Measurements from ENCODE around the gene MAML2. TPM values are rescaled to one million over a fixed set of nuclear protein-coding genes. Genes with fewer than 3 reads are reported as not detected.

The MAML2 gene
- total RNA-seq, 1 donor from 2014 or later = 3.8 TPM

DNA sequence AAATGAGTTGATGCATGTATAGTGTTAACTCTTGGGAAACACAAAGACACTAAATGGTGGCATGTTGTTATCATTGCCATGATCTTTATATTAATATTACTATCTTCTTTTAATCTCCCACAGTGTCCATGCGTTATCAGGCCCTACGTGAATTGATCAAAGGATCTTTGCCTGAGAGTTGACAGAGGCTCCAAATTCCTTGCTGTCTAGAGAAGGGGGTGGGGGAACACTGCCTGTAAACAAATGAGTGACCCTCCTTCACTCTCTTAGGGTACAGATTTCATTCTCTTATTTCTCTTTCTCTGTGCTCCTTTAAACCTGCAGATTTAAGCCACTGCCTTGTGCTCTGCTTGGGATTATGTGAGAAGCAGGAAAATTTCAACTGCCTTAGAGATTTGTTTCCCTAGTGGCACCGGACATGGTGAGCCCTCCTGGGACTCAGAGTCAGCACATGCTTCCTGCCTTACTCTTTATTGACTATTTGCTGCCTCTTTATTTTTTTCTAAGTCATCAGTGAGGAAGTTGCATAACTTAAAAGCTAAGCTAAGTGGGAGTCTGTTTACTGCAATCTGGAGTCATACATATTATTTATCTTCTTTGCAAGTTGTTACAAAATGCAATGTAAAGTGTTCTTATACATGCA is 122.9 kb downstream of the MAML2 start:
- H3K36me3 ChIP-seq = no peaks in the 10 kb centered on the region
- Mint-ChIP-seq H3K4me3 (no peak overlapping the region), H3K4me1 (peaks cover 52% of the 10 kb centered on the region), H3K27ac (peak overlapping the region; percentile 93), H3K9me3 (no peaks in the 10 kb centered on the region), H3K36me3 (no peaks in the 10 kb centered on the region), H3K27me3 (ENCODE audit: insufficient read depth, low read depth) (no peaks in the 10 kb centered on the region)
- H3K4me2 ChIP-seq = no peak overlapping the region
- H3K4me3 ChIP-seq = no peak overlapping the region
- peaks cover 14% of the 10 kb centered on the region for H3K4me1 ChIP-seq
- no peak overlapping the region for H2AFZ ChIP-seq (replicated peaks)
- H3K9ac ChIP-seq = no peak overlapping the region
- no peaks in the 10 kb centered on the region for H3K9me3 ChIP-seq (ENCODE audit: low read depth)
- DNase-seq (ENCODE audit: low spot score) = peak; percentile 26
- no peaks in the 10 kb centered on the region for H3F3A ChIP-seq (ENCODE audit: low read depth)
- no peak overlapping the region for H3K27ac ChIP-seq
- H3K27me3 ChIP-seq = no peaks in the 10 kb centered on the region
- no peaks in the 10 kb centered on the region for H3K79me2 ChIP-seq (ENCODE audit: low read depth)
- no peaks in the 10 kb centered on the region for H4K20me1 ChIP-seq (ENCODE audit: low read depth)
- no peak for TF ChIP-seq EZH2 (IDR thresholded peaks at IDR 0.05)
- TF ChIP-seq EZH2phosphoT487 (IDR thresholded peaks at IDR 0.05) = no peak
- TF ChIP-seq CTCF (IDR thresholded peaks at IDR 0.05) = no peak

DNA sequence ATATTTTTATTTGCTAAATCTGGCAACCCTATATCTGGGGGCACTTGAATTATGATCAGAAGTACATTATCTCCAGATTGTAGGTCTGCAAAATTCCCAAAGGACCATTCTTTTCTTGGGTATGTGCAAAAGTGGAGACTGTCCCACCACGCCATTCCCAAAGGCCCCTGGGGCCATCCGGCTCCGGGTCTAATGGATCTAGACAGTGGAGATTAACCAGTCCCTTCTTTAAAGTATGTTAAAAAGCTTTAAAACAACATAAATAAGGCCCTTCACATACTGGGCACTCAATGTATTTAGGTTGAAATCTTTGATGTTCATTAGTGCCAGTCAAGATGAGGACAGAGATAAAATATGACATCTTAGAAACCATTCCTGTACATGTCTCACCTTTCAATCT is 124.1 kb downstream of the MAML2 start:
- peaks cover 55% of the 10 kb centered on the region for H3K4me1 Mint-ChIP-seq
- TF ChIP-seq CTCF (IDR thresholded peaks at IDR 0.05) (no peak), EZH2 (IDR thresholded peaks at IDR 0.05) (no peak), EZH2phosphoT487 (IDR thresholded peaks at IDR 0.05) (no peak)
- Histone ChIP-seq H4K20me1 (ENCODE audit: low read depth) (no peaks in the 10 kb centered on the region), H3K4me3 (no peak overlapping the region), H3K9ac (no peak overlapping the region), H3K4me2 (no peak overlapping the region), H2AFZ (replicated peaks) (no peak overlapping the region), H3K27me3 (no peaks in the 10 kb centered on the region), H3K27ac (no peak overlapping the region), H3K4me1 (peaks cover 14% of the 10 kb centered on the region), H3K36me3 (no peaks in the 10 kb centered on the region), H3K9me3 (ENCODE audit: low read depth) (no peaks in the 10 kb centered on the region), H3F3A (ENCODE audit: low read depth) (no peaks in the 10 kb centered on the region), H3K79me2 (ENCODE audit: low read depth) (no peaks in the 10 kb centered on the region)
- no peak overlapping the region for H3K4me3 Mint-ChIP-seq
- H3K27me3 Mint-ChIP-seq (ENCODE audit: insufficient read depth, low read depth) = no peaks in the 10 kb centered on the region
- H3K36me3 Mint-ChIP-seq = no peaks in the 10 kb centered on the region
- H3K27ac Mint-ChIP-seq = no peak overlapping the region
- no peaks in the 10 kb centered on the region for H3K9me3 Mint-ChIP-seq
- DNase-seq (ENCODE audit: low spot score) = no peak

DNA sequence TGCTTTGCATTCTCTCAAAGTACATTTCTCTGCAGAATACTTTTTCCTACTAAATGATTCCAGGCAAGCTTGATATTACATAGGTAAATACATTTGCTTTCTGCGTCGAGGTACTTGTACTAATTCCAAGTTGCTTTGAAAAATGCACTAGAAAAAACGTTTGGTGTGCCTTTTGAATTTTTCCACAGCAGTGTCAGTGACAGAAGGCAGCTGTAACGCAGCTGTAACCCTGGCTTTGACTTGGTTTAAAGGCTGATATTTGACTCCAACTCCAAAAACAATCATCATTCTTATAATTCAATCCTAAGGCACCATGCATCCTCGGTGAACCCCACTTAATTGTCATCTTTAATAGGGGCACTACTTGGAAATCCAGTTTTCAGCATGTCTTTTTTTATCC is 125.0 kb downstream of the MAML2 start:
- no peak overlapping the region for H2AFZ ChIP-seq (replicated peaks)
- no peaks in the 10 kb centered on the region for H3K9me3 ChIP-seq (ENCODE audit: low read depth)
- no peaks in the 10 kb centered on the region for H3K36me3 ChIP-seq
- DNase-seq (ENCODE audit: low spot score) = no peak
- H3F3A ChIP-seq (ENCODE audit: low read depth) = no peaks in the 10 kb centered on the region
- H3K9me3 Mint-ChIP-seq = no peaks in the 10 kb centered on the region
- TF ChIP-seq CTCF (IDR thresholded peaks at IDR 0.05) (no peak), EZH2 (IDR thresholded peaks at IDR 0.05) (no peak), EZH2phosphoT487 (IDR thresholded peaks at IDR 0.05) (no peak)
- H3K4me1 Mint-ChIP-seq = peaks cover 58% of the 10 kb centered on the region
- no peak overlapping the region for H3K4me3 Mint-ChIP-seq
- H4K20me1 ChIP-seq (ENCODE audit: low read depth) = no peaks in the 10 kb centered on the region
- H3K4me3 ChIP-seq = no peak overlapping the region
- H3K79me2 ChIP-seq (ENCODE audit: low read depth) = no peaks in the 10 kb centered on the region
- peaks cover 14% of the 10 kb centered on the region for H3K4me1 ChIP-seq
- H3K9ac ChIP-seq = no peak overlapping the region
- no peaks in the 10 kb centered on the region for H3K36me3 Mint-ChIP-seq
- no peaks in the 10 kb centered on the region for H3K27me3 ChIP-seq
- no peak overlapping the region for H3K27ac Mint-ChIP-seq
- no peaks in the 10 kb centered on the region for H3K27me3 Mint-ChIP-seq (ENCODE audit: insufficient read depth, low read depth)
- H3K27ac ChIP-seq = no peak overlapping the region
- H3K4me2 ChIP-seq = no peak overlapping the region

All from neural progenitor cell (in vitro differentiated cells).